NCI-H146 (cell line): ENCODE results near the gene PTGDR.

Experiments used
- DNase-seq: peaks from one replicate; lab custom pipeline; 2025; lab: John Stamatoyannopoulos, UW

The PTGDR gene

GRCh38 chr14:52267501-52268278 is at the start of gene PTGDR:
TSS of gene PTGDR (plus strand) at chr14:52267698. CDS start at chr14:52267815, 117 bp downstream.
- DNase-seq, result no peak

GRCh38 chr14:52219488-52220084 is 47.9 kb upstream of the PTGDR start:
- DNase-seq, result no peak

GRCh38 chr14:52220924-52221811 is 46.3 kb upstream of the PTGDR start:
- no peak for DNase-seq

- peak; percentile 7 for DNase-seq
Measured at GRCh38 chr14:52222901-52223300, 44.6 kb upstream of the PTGDR start.

- no peak for DNase-seq
Measured at GRCh38 chr14:52227619-52228222, 39.8 kb upstream of the PTGDR start.

GRCh38 chr14:52233693-52234092 is 33.8 kb upstream of the PTGDR start:
- no peak for DNase-seq

GRCh38 chr14:52235434-52235833 is 32.1 kb upstream of the PTGDR start:
- DNase-seq, result no peak

GRCh38 chr14:52235866-52236510 is 31.5 kb upstream of the PTGDR start:
- DNase-seq, result no peak

GRCh38 chr14:52238682-52239081 is 28.8 kb upstream of the PTGDR start:
- DNase-seq, result no peak

GRCh38 chr14:52240623-52241022 is 26.9 kb upstream of the PTGDR start:
- DNase-seq, result no peak

- DNase-seq, result no peak
Measured at GRCh38 chr14:52241087-52241793, 26.3 kb upstream of the PTGDR start.

GRCh38 chr14:52244328-52244727 is 23.2 kb upstream of the PTGDR start:
- DNase-seq, result no peak

- DNase-seq, result no peak
Measured at GRCh38 chr14:52244997-52245396, 22.5 kb upstream of the PTGDR start.

GRCh38 chr14:52248057-52248456 is 19.4 kb upstream of the PTGDR start:
- no peak for DNase-seq

GRCh38 chr14:52251724-52252123 is 15.8 kb upstream of the PTGDR start:
- DNase-seq, result no peak

GRCh38 chr14:52253503-52253902 is 14.0 kb upstream of the PTGDR start:
- no peak for DNase-seq

GRCh38 chr14:52254086-52254485 is 13.4 kb upstream of the PTGDR start:
- DNase-seq, result no peak

- no peak for DNase-seq
Measured at GRCh38 chr14:52258783-52259182, 8.7 kb upstream of the PTGDR start.

- DNase-seq, result no peak
Measured at GRCh38 chr14:52259434-52259833, 8.1 kb upstream of the PTGDR start.

GRCh38 chr14:52262600-52262999 is 4.9 kb upstream of the PTGDR start:
- DNase-seq, result no peak

- DNase-seq, result no peak
Measured at GRCh38 chr14:52263190-52263589, 4.3 kb upstream of the PTGDR start.
